Esophagus muscularis mucosa (tissue), 4 donors: Measurements from ENCODE around the gene ZNF184. TPM values are rescaled to one million over a fixed set of nuclear protein-coding genes. Genes with fewer than 3 reads are reported as not detected.

Experiments
- DNase-seq: peaks from one replicate; pipeline ENCODE4 v3.0.0-alpha.2; 2017; ENCODE audit errors: extremely low spot score
- H3K27ac ChIP-seq, 4 donors: fragments of 200-600 bp; sonication (generic); replicated peaks in 1 of 4; 1 replicate in 3 of 4; 2 replicates in 1 of 4; pipeline ENCODE4 v1.5.1; 2016 to 2019; ENCODE audit warnings: mild to moderate bottlenecking in 1 of 4
- H3K27me3 ChIP-seq, 4 donors: fragments of 200-600 bp; sonication (generic); one replicate each; pipeline versions ENCODE4 v1.5.1 to v1.6.0; 2016 to 2019
- H3K36me3 ChIP-seq, 4 donors: fragments of 200-600 bp; sonication (generic); one replicate each; pipeline ENCODE4 v1.5.1; 2016 to 2019
- H3K4me1 ChIP-seq, 4 donors: fragments of 200-600 bp; sonication (generic); one replicate each; pipeline ENCODE4 v1.5.1; 2016 to 2019
- H3K4me3 ChIP-seq, 4 donors: fragments of 200-600 bp; sonication (generic); 1 replicate in 2 of 4; 2 replicates in 2 of 4; pipeline ENCODE4 v1.5.1; 2016 to 2019; ENCODE audit warnings: mild to moderate bottlenecking in 4 of 4, moderate library complexity in 1 of 4
- H3K9me3 ChIP-seq, 4 donors: fragments of 200-600 bp; sonication (generic); 1 replicate in 3 of 4; 2 replicates in 1 of 4; pipeline ENCODE4 v1.5.1; 2016 to 2019
- EP300 ChIP-seq: sonication (generic); formaldehyde crosslinking; IDR thresholded peaks from one replicate; pipeline ENCODE4 v1.6.1; 2017; ENCODE audit warnings: antibody characterized with exemption
- POLR2A ChIP-seq: fragments of 450-650 bp; IDR thresholded peaks from one replicate; pipeline ENCODE4 v1.6.1; 2017; ENCODE audit warnings: antibody characterized with exemption, moderate library complexity, mild to moderate bottlenecking, low read depth
- POLR2AphosphoS5 ChIP-seq, 2 donors: sonication (generic); formaldehyde crosslinking; IDR thresholded peaks; one replicate each; pipeline ENCODE4 v1.6.1; 2017; ENCODE audit warnings: antibody characterized with exemption in 2 of 2
- WGBS: methylation state at CpG from one replicate; pipeline ENCODE4 v1.1.5; 2018; 5-methylcytosine and 5-hydroxymethylcytosine counted together
- intact Hi-C: fragments of 100-400 bp; cut with DNase I; formaldehyde crosslinking; loops from one replicate; pipeline ENCODE4 v1.15.1; 2023
- total RNA-seq, 4 donors: library from RNA; depleted of rRNA; stranded (reverse); fragments of >200 nt; gene quantifications; one replicate each; pipeline versions ENCODE4 v1.1.0 to v1.2.1, GENCODE V29; 2016
- TF ChIP-seq, protein P1 (sequence below), 3 experiments: fragments of 200-600 bp in 2 of 3; fragments of 450-650 bp in 1 of 3; sonication (generic) in 2 of 3; IDR thresholded peaks; one replicate each; pipeline ENCODE4 v1.5.1; 2017 to 2019; ENCODE audit warnings: antibody characterized with exemption in 3 of 3, mild to moderate bottlenecking in 2 of 3, moderate library complexity in 1 of 3

Gene ZNF184
- total RNA-seq, 4 donors from 2014 or later, result 3.0 to 6.7 (median 5.9) TPM

GRCh38 chr6:27503436-27504030 lies 30.6 kb upstream of the ZNF184 start:
- TF ChIP-seq EP300 (no peak), POLR2AphosphoS5 (IDR thresholded peaks at IDR 0.05) (peak in 1 of 2 donors; percentile 26)
- Histone ChIP-seq H3K4me1 (peaks cover 7 to 15% (median 13%) of the 10 kb centered on the region in 4 donors), H3K36me3 (no peaks in the 10 kb centered on the region), H3K27ac (peak overlapping the region in 1 of 4 donors; percentile 15), H3K27me3 (peaks cover 0 to 45% (median 5%) of the 10 kb centered on the region in 4 donors), H3K4me3 (peak overlapping the region; percentile 43 to 55 (median 48)), H3K9me3 (no peaks in the 10 kb centered on the region)
- no peak for DNase-seq
- 5% methylated on average over 21 of the region's 21 CpGs for WGBS
- intact Hi-C loops, result loop anchor here (10.0 kb wide), 1 partner anchor 391 kb away; a partner anchor contains a TSS

GRCh38 chr6:27502508-27503435 lies 29.9 kb upstream of the ZNF184 start:
- Histone ChIP-seq H3K27ac (peak overlapping the region in 1 of 4 donors; percentile 15), H3K27me3 (peaks cover 0 to 50% (median 5%) of the 10 kb centered on the region in 4 donors), H3K36me3 (no peaks in the 10 kb centered on the region), H3K9me3 (no peaks in the 10 kb centered on the region), H3K4me3 (peak overlapping the region; percentile 43 to 55 (median 48)), H3K4me1 (peaks cover 7 to 15% (median 13%) of the 10 kb centered on the region in 4 donors)
- TF ChIP-seq EP300 (no peak), POLR2A (no peak), POLR2AphosphoS5 (IDR thresholded peaks at IDR 0.05) (no peak)
- TF ChIP-seq, protein P1, sequence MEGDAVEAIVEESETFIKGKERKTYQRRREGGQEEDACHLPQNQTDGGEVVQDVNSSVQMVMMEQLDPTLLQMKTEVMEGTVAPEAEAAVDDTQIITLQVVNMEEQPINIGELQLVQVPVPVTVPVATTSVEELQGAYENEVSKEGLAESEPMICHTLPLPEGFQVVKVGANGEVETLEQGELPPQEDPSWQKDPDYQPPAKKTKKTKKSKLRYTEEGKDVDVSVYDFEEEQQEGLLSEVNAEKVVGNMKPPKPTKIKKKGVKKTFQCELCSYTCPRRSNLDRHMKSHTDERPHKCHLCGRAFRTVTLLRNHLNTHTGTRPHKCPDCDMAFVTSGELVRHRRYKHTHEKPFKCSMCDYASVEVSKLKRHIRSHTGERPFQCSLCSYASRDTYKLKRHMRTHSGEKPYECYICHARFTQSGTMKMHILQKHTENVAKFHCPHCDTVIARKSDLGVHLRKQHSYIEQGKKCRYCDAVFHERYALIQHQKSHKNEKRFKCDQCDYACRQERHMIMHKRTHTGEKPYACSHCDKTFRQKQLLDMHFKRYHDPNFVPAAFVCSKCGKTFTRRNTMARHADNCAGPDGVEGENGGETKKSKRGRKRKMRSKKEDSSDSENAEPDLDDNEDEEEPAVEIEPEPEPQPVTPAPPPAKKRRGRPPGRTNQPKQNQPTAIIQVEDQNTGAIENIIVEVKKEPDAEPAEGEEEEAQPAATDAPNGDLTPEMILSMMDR (IDR thresholded peaks at IDR 0.05), result no peak
- DNase-seq, result no peak
- WGBS, result under 1% methylated on average over 33 of the region's 33 CpGs
- intact Hi-C loops, result loop anchor here (10.0 kb wide), 1 partner anchor 392 kb away; a partner anchor contains a TSS

DNA sequence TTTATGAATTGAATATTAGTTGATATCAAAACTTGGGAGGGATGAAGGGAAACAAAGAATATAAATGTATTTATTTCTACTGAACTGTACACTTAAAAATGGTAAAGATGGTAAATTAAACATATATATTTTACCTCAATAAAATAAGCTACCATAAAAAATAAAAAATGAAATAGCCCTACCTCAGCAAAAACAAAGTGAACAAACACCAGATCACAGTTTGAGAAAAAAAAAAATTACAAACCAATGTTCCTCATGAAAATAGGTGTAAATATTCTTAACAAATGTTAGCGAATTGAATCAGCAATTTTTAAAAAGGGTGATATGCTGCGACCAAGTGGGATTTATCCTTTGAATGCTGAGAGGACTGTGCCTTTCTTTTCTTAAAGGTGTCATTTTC lies 28.3 kb upstream of the ZNF184 start:
- WGBS, result 78% methylated on average over 2 of the region's 2 CpGs
- Histone ChIP-seq H3K27me3 (peaks cover 0 to 64% (median 6%) of the 10 kb centered on the region in 4 donors), H3K9me3 (no peaks in the 10 kb centered on the region), H3K27ac (no peak overlapping the region), H3K4me3 (no peak overlapping the region), H3K36me3 (no peaks in the 10 kb centered on the region), H3K4me1 (peaks cover 7 to 15% (median 13%) of the 10 kb centered on the region in 4 donors)
- no peak for DNase-seq
- intact Hi-C loops, result loop anchor here (10.0 kb wide), 1 partner anchor 394 kb away; a partner anchor contains a TSS
- TF ChIP-seq POLR2AphosphoS5 (IDR thresholded peaks at IDR 0.05), result no peak
- no peak for TF ChIP-seq POLR2A
- TF ChIP-seq, protein P1 (IDR thresholded peaks at IDR 0.05), result no peak
- TF ChIP-seq EP300, result no peak

DNA sequence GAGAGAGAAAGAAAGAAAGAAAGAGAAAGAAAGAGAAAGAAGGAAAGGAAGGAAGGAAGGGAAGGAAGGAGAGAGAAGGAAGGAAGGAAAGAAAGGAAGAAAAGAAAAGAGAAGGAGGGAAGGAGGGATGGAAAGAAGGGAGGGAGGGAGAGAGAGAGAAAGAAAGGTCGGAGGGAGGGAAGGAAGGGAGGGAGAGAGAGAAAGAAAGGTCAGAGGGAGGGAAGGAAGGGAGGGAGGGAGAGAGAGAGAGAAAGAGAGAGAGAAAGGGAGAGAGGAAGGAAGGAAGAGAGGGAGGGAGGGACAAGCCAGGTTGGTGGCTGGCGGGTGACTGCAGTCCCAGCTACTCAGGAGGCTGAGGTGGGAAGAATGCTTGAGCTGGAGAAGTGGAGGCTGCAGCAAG lies 27.3 kb upstream of the ZNF184 start:
- intact Hi-C loops, result loop anchor here (10.0 kb wide), 1 partner anchor 395 kb away; a partner anchor contains a TSS
- no peaks in the 10 kb centered on the region for H3K9me3 ChIP-seq
- peaks cover 11 to 23% (median 20%) of the 10 kb centered on the region in 4 donors for H3K4me1 ChIP-seq
- TF ChIP-seq POLR2A, result no peak
- no peak for TF ChIP-seq POLR2AphosphoS5 (IDR thresholded peaks at IDR 0.05)
- TF ChIP-seq, protein P1 (IDR thresholded peaks at IDR 0.05), result no peak
- no peak for TF ChIP-seq EP300
- H3K4me3 ChIP-seq, result no peak overlapping the region
- no peak overlapping the region for H3K27ac ChIP-seq
- no peaks in the 10 kb centered on the region for H3K36me3 ChIP-seq
- H3K27me3 ChIP-seq, result peaks cover 0 to 74% (median 11%) of the 10 kb centered on the region in 4 donors
- no peak for DNase-seq
- WGBS, result 14% methylated on average over 2 of the region's 2 CpGs
